ENCODE results near the gene GLUD2.

Gene GLUD2

DNA sequence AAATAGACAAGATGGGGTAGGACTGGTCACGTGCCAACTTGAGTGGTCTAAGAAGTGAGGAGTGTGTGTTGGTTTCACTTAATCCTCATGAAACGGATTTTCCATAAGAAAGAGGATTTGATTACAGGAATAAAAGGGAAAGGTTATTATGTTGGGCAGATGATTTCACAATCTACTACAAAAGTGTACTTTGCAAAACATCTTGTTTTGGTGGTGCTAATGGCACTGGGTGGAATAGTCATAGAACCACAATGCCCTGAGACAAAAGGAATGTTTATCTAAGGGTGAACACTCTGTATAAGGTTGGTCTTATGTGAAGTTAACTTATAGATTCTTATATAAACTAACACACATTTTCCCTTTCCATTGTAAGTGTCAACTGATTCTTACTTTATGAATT lies 45.6 kb downstream of the GLUD2 start:
- no peak overlapping the region for H3K4me3 ChIP-seq (ENCODE audit: low read depth, low read length)
- no peak for DNase-seq (ENCODE audit: low read depth)
- TF ChIP-seq, protein P1, sequence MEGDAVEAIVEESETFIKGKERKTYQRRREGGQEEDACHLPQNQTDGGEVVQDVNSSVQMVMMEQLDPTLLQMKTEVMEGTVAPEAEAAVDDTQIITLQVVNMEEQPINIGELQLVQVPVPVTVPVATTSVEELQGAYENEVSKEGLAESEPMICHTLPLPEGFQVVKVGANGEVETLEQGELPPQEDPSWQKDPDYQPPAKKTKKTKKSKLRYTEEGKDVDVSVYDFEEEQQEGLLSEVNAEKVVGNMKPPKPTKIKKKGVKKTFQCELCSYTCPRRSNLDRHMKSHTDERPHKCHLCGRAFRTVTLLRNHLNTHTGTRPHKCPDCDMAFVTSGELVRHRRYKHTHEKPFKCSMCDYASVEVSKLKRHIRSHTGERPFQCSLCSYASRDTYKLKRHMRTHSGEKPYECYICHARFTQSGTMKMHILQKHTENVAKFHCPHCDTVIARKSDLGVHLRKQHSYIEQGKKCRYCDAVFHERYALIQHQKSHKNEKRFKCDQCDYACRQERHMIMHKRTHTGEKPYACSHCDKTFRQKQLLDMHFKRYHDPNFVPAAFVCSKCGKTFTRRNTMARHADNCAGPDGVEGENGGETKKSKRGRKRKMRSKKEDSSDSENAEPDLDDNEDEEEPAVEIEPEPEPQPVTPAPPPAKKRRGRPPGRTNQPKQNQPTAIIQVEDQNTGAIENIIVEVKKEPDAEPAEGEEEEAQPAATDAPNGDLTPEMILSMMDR (IDR thresholded peaks at IDR 0.05; ENCODE audit: control insufficient read depth, extremely low read depth, insufficient read depth), result no peak

Measured in LNCaP clone FGC (cell line).